Astrocyte (in vitro differentiated cells and primary cell): ENCODE results near the gene ATP2B2. TPM values are rescaled to one million over a fixed set of nuclear protein-coding genes. Genes with fewer than 3 reads are reported as not detected.

Experiments used
- DNase-seq: peaks from one replicate; pipeline ENCODE4 v3.0.0-alpha.2; 2010; ENCODE audit warnings: low read depth
- FAIRE-seq: peaks from 2 replicates; lab custom pipeline; 2011; peaks lifted over from hg19 to GRCh38; lab: Jason Lieb, UNC
- H2AFZ ChIP-seq: 2 replicates; pipeline ENCODE4 v1.6.0; 2012; ENCODE audit warnings: low read depth, low read length, inconsistent platforms
- H3K27ac ChIP-seq: 2 replicates; pipeline ENCODE4 v1.5.1; 2011; ENCODE audit warnings: low read depth, low read length, inconsistent platforms
- H3K27me3 ChIP-seq: 2 replicates; pipeline ENCODE4 v1.6.0; 2011; ENCODE audit warnings: low read length, inconsistent platforms; ENCODE audit not compliant: insufficient read depth
- H3K36me3 ChIP-seq: 2 replicates; pipeline ENCODE4 v1.5.1; 2011; ENCODE audit warnings: low read length, inconsistent platforms; ENCODE audit not compliant: insufficient read depth
- H3K4me1 ChIP-seq: 2 replicates; pipeline ENCODE4 v1.5.1; 2011; ENCODE audit warnings: low read length, inconsistent platforms; ENCODE audit not compliant: insufficient read depth
- H3K4me2 ChIP-seq: 2 replicates; pipeline ENCODE4 v1.6.0; 2012; ENCODE audit warnings: low read length, inconsistent platforms
- H3K4me3 ChIP-seq: 2 replicates; pipeline ENCODE4 v1.5.1; 2011; ENCODE audit warnings: low read depth, mild to moderate bottlenecking, low read length, inconsistent platforms; ENCODE audit not compliant: insufficient read depth
- H3K79me2 ChIP-seq: 2 replicates; pipeline ENCODE4 v1.6.0; 2012; ENCODE audit warnings: mild to moderate bottlenecking, low read length, inconsistent platforms; ENCODE audit not compliant: insufficient read depth
- H3K9ac ChIP-seq: 2 replicates; pipeline ENCODE4 v1.6.0; 2012; ENCODE audit warnings: mild to moderate bottlenecking, low read length, inconsistent platforms
- H3K9me3 ChIP-seq: 2 replicates; pipeline ENCODE4 v1.5.1; 2012; ENCODE audit warnings: low read depth, mild to moderate bottlenecking, low read length, inconsistent platforms; ENCODE audit not compliant: insufficient read depth
- H4K20me1 ChIP-seq: 2 replicates; pipeline ENCODE4 v1.6.0; 2012; ENCODE audit warnings: low read length, inconsistent platforms; ENCODE audit not compliant: insufficient read depth
- H3K27ac Mint-ChIP-seq: one replicate; pipeline ENCODE4 v1.8.0; 2021; ENCODE audit warnings: mild to moderate bottlenecking, mixed read lengths; ENCODE audit not compliant: unreplicated experiment
- H3K27me3 Mint-ChIP-seq: one replicate; pipeline ENCODE4 v1.8.0; 2021; ENCODE audit warnings: low read depth, mixed read lengths; ENCODE audit not compliant: unreplicated experiment
- H3K36me3 Mint-ChIP-seq: one replicate; pipeline ENCODE4 v1.8.0; 2021; ENCODE audit warnings: low read depth, mixed read lengths; ENCODE audit not compliant: unreplicated experiment
- H3K4me1 Mint-ChIP-seq: one replicate; pipeline ENCODE4 v1.8.0; 2021; ENCODE audit warnings: low read depth, mixed read lengths; ENCODE audit not compliant: unreplicated experiment
- H3K4me3 Mint-ChIP-seq: one replicate; pipeline ENCODE4 v1.8.0; 2021; ENCODE audit warnings: mild to moderate bottlenecking, moderate library complexity, mixed read lengths; ENCODE audit not compliant: unreplicated experiment
- H3K9me3 Mint-ChIP-seq: one replicate; pipeline ENCODE4 v1.8.0; 2021; ENCODE audit warnings: mild to moderate bottlenecking, mixed read lengths; ENCODE audit not compliant: unreplicated experiment
- EZH2 ChIP-seq: IDR thresholded peaks from 2 replicates; pipeline ENCODE4 v1.6.1; 2012; ENCODE audit warnings: mild to moderate bottlenecking, low read length, inconsistent platforms; ENCODE audit not compliant: insufficient read depth
- total RNA-seq: library from RNA; stranded (reverse); gene quantifications from 2 replicates; pipeline ENCODE4 v1.2.1, GENCODE V29; 2021
- TF ChIP-seq, protein P1 (sequence below): IDR thresholded peaks from 2 replicates; pipeline ENCODE4 v1.5.1; 2011; ENCODE audit warnings: low read depth, mild to moderate bottlenecking, inconsistent platforms, low read length, moderate library complexity; ENCODE audit not compliant: insufficient read depth

The ATP2B2 gene
- total RNA-seq, 1 donor from 2014 or later = 0.05 TPM

DNA sequence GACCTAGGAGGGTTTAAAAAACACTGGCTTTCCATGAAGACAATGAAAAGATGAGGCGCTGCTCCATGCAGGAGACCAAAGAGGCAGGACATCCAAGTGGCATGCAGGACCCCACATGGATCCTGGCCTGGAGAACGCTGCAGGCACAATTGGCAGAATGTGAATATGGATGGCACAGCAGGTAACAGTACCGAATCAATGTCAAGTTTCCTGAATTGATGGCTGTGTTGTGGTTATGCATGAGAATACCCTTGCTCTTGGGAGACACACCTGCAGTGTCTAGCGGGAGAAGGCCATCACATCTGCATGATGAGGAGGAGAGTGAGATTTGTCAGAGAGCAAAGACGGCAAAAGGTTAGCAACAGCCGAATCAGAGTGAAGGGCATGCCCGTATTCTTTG lies 110.2 kb downstream of the ATP2B2 start:
- Mint-ChIP-seq H3K27me3 (peaks cover 79% of the 10 kb centered on the region), H3K36me3 (no peaks in the 10 kb centered on the region), H3K4me3 (no peak overlapping the region), H3K4me1 (peaks cover 2% of the 10 kb centered on the region), H3K27ac (no peak overlapping the region), H3K9me3 (no peaks in the 10 kb centered on the region)
- Histone ChIP-seq H3K27me3 (no peaks in the 10 kb centered on the region), H3K9me3 (no peaks in the 10 kb centered on the region), H3K9ac (no peak overlapping the region), H3K4me1 (peaks cover 5% of the 10 kb centered on the region), H4K20me1 (no peaks in the 10 kb centered on the region), H3K79me2 (no peaks in the 10 kb centered on the region), H3K27ac (no peak overlapping the region), H2AFZ (no peak overlapping the region), H3K4me3 (no peak overlapping the region), H3K36me3 (no peaks in the 10 kb centered on the region), H3K4me2 (no peak overlapping the region)
- TF ChIP-seq EZH2 = no peak
- TF ChIP-seq, protein P1, sequence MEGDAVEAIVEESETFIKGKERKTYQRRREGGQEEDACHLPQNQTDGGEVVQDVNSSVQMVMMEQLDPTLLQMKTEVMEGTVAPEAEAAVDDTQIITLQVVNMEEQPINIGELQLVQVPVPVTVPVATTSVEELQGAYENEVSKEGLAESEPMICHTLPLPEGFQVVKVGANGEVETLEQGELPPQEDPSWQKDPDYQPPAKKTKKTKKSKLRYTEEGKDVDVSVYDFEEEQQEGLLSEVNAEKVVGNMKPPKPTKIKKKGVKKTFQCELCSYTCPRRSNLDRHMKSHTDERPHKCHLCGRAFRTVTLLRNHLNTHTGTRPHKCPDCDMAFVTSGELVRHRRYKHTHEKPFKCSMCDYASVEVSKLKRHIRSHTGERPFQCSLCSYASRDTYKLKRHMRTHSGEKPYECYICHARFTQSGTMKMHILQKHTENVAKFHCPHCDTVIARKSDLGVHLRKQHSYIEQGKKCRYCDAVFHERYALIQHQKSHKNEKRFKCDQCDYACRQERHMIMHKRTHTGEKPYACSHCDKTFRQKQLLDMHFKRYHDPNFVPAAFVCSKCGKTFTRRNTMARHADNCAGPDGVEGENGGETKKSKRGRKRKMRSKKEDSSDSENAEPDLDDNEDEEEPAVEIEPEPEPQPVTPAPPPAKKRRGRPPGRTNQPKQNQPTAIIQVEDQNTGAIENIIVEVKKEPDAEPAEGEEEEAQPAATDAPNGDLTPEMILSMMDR = no peak
- no peak for FAIRE-seq
- no peak for DNase-seq

DNA sequence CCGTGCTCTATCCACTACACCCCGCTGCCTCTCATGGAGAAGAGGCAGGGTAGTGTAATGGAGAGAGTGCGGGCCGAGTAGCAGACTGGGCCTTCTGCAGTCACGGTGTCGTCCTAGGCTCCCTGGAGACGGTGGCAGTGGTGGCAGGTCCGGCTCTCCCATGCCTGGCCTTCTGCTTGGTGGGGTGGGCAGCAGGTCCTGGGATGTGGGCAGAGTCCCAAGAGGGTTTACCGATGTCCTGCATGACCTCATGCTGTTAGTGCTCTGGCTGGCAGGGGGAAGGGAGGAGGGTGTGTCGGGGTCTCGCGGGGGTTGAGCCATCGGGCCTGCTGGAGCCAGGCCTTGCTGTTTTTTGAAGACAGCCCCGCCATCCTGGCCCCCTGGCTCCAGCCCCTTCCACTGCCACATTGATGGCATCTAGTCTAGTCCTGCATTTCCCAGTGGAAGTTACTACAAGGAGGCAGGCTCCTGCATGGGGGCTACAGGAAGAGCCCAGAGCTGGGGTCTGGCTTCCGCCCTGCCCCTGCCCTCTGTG lies 110.8 kb downstream of the ATP2B2 start:
- H3K4me3 Mint-ChIP-seq = no peak overlapping the region
- no peaks in the 10 kb centered on the region for H4K20me1 ChIP-seq
- H3K4me2 ChIP-seq = no peak overlapping the region
- no peak overlapping the region for H3K27ac ChIP-seq
- peaks cover 3% of the 10 kb centered on the region for H3K9me3 ChIP-seq
- H3K9ac ChIP-seq = no peak overlapping the region
- DNase-seq (no peak), FAIRE-seq (no peak)
- no peak overlapping the region for H3K4me3 ChIP-seq
- H3K27me3 Mint-ChIP-seq = peaks cover 79% of the 10 kb centered on the region
- H3K4me1 Mint-ChIP-seq = no peaks in the 10 kb centered on the region
- H3K79me2 ChIP-seq = no peaks in the 10 kb centered on the region
- peaks cover 5% of the 10 kb centered on the region for H3K4me1 ChIP-seq
- no peak overlapping the region for H3K27ac Mint-ChIP-seq
- no peaks in the 10 kb centered on the region for H3K9me3 Mint-ChIP-seq
- H3K27me3 ChIP-seq = no peaks in the 10 kb centered on the region
- no peaks in the 10 kb centered on the region for H3K36me3 Mint-ChIP-seq
- TF ChIP-seq, protein P1 = no peak
- no peak for TF ChIP-seq EZH2
- no peaks in the 10 kb centered on the region for H3K36me3 ChIP-seq
- no peak overlapping the region for H2AFZ ChIP-seq

DNA sequence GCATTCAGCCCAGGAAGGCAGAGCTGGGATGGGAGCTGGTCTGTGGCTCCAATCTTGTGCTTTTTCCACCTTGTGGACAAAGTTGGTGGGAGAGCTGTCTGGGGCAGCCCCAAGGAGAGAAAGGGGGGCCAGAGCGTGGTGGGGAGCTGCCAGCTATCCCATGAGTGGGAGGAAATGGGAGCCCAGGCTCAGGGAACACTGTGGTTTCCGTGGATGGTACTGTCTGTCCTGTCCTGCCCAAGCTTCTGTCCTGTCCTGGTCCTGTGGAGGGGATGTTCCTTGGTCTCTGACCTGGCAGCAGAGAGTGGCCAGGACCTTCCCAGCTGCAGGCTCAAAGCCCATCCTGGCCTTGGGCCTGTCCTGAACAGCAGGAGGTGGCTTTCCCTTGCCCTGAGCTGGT lies 111.9 kb downstream of the ATP2B2 start:
- no peak overlapping the region for H3K4me2 ChIP-seq
- no peak overlapping the region for H3K9ac ChIP-seq
- H3K4me3 ChIP-seq = no peak overlapping the region
- H3K27ac ChIP-seq = no peak overlapping the region
- DNase-seq (no peak), FAIRE-seq (no peak)
- no peaks in the 10 kb centered on the region for H3K27me3 ChIP-seq
- no peak overlapping the region for H2AFZ ChIP-seq
- no peaks in the 10 kb centered on the region for H3K9me3 Mint-ChIP-seq
- no peaks in the 10 kb centered on the region for H3K36me3 Mint-ChIP-seq
- TF ChIP-seq, protein P1 = no peak
- no peak for TF ChIP-seq EZH2
- no peaks in the 10 kb centered on the region for H4K20me1 ChIP-seq
- H3K27ac Mint-ChIP-seq = no peak overlapping the region
- peaks cover 4% of the 10 kb centered on the region for H3K4me1 ChIP-seq
- H3K4me3 Mint-ChIP-seq = no peak overlapping the region
- no peaks in the 10 kb centered on the region for H3K4me1 Mint-ChIP-seq
- H3K79me2 ChIP-seq = no peaks in the 10 kb centered on the region
- peaks cover 6% of the 10 kb centered on the region for H3K9me3 ChIP-seq
- peaks cover 73% of the 10 kb centered on the region for H3K27me3 Mint-ChIP-seq
- no peaks in the 10 kb centered on the region for H3K36me3 ChIP-seq
